Activated effector memory CD4-positive, alpha-beta T cell treated with Interleukin-2 at 50 U/mL for 16 hours (primary cell): ENCODE measurements around the gene ARSD.
"Not testable (repeated sequence)": the region's sequence is repeated elsewhere in the genome, so short reads cannot be mapped to it uniquely, and the experiment has no call there.

Experiments used
- DNase-seq: peaks from one replicate; pipeline ENCODE4 v3.0.0-alpha.2; 2020

Gene ARSD

GRCh38 chrX:2889706-2890490, 39.2 kb downstream of the ARSD start:
- DNase-seq = not testable (repeated sequence)

GRCh38 chrX:2889045-2889605, 40.0 kb downstream of the ARSD start:
- DNase-seq = no peak

- no peak for DNase-seq
Measured at GRCh38 chrX:2888309-2888708, 40.8 kb downstream of the ARSD start.

DNA sequence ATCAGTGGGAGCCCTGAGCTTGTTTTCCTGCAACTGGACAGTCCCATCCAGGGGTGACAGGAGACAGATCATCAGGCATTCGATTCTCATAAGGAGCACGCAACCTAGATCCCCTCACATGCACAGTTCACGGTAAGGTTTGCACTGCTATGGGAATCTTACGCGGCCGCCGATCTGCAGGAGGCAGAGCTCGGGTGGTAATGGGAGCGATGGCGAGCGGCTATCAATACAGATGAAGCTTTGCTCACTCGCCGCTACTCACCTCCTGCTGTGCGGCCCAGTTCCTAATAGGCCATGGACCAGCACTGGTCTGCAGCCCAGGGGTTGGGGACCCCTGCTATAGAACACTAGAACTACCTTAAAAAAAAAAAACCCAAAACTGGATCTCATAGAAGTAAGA, 45.4 kb downstream of the ARSD start:
- no peak for DNase-seq

- no peak for DNase-seq
Measured at GRCh38 chrX:2879670-2880069, 49.5 kb downstream of the ARSD start.

- no peak for DNase-seq
Measured at GRCh38 chrX:2878563-2878962, 50.6 kb downstream of the ARSD start.

- no peak for DNase-seq
Measured at GRCh38 chrX:2875798-2876399, 53.2 kb downstream of the ARSD start.

DNA sequence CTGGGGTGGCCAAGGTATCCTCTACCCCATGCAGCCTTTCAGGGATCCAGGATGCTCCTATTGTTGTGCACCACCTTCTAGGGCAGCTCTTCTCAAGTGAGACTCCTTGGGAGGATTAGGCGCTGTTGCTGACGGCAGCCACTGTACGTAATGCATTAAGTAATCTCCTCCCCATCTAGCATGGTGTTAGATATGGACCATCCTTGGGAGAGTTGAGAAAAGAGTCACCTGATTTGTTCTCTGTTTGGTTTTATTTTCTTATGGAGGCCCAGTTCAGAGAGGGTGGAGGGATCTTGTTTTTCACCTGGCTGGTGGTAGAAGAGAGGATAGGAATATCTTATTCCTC, 54.0 kb downstream of the ARSD start:
- DNase-seq = no peak

DNA sequence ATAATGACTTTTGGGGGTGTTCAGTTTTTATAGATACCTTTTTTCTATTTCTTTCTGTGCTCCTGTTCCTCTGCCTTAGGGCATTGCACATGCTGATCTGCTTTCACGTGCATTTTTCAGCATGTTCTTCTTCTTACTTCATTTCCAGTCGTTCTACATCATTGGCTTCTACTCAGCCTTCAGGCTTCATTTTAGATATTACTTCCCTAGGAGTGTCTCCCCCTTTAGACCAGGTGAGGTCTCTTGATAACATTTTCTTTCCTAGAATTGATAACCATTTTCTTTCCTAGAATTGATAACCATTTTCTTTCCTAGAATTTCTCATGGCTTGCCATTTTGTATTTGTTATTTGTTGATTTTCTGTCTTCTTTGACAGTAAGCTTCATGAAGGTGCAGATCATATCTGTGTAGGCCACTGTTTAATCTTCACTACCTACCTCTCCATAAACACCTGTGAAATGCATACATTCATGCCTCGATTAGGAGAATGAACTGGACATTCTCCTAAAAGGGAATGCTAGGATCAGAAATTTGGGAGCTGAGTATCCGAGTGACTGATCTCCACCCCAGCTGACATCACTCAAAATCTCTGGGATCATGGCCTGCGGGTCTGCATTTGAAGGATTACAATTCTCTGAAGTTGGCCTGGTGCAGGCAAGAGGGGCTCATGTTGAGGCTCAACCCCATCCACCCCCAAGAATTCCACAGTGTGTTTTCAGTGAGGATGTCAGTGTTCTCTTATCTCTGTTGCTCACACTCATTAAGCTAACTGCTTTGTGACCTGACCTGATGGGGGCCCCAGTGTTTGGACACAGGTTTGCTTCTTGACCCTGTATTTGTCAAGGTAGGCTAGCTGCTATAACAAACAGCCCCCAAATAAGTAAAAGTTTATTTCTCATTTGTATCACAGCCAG, 54.7 kb downstream of the ARSD start:
- no peak for DNase-seq

DNA sequence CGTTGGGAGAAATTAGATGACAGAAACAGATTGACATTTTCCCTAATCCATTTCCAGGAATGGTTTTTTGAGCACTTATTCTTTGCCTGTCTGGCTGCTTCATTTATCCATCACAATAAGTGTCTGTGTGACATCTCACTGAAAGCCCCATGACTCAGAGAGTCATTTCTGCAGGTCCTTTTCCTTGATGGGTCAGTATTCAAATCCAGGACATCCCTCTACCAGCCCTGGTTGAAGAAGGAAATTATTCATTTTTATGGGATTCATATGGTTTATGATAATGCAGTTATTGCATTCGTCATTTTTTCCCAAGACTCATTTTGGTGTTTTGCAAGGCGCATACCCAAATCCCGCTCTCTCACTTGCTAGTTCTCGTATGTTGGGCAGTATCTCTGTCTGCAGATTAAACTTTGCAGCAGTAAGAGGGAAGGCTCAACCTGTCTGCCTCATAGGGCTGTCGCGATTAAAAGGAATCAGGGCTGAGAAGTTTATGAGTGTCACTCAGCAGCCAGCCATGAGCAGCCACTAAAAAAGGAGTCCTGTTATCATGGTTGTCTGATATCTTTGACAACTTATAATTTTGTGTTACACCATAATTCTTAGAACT, 56.4 kb downstream of the ARSD start:
- DNase-seq = no peak

DNA sequence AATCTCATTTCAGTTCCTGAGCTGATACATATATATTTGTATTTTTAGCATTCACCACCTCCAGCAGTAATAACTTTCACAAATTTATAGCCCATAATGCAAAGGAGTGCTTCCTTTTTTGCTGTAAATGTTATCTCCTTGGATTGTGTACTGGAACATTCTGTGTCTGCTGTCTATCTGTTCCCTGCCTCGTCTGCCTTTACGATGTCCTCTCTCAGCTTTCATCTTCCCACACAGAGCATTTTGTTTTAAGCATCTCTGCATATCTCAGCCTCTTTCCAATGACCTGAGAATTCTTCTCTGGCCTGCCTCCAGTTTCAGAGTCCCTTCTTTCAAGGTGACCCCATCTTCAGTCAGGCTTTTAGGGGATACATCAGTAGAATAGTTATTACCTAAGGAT, 57.3 kb downstream of the ARSD start:
- DNase-seq = no peak

DNA sequence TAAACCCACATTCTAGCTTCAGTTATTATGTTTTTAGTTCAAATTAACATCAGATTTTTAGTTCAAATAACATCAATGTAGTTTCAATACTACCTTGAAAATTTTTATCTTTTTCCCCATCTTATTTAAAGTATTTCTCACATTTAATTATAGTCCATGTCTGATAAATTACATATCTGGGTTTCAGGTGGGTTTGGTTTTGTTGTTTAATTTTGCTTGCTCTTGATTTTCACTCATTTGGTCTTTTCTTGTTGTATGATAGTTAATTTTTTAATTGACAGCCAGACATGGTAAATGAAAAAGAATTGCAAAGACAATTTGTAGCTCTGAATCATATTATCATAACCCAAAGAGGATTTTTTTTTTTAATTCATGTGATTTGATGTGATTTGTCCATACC, 58.5 kb downstream of the ARSD start:
- no peak for DNase-seq

GRCh38 chrX:2867206-2867605, 61.9 kb downstream of the ARSD start:
- no peak for DNase-seq

- no peak for DNase-seq
Measured at GRCh38 chrX:2863646-2864045, 65.5 kb downstream of the ARSD start.

- DNase-seq = no peak
Measured at GRCh38 chrX:2862404-2862803, 66.7 kb downstream of the ARSD start.

- no peak for DNase-seq
Measured at GRCh38 chrX:2859197-2859797, 69.8 kb downstream of the ARSD start.

DNA sequence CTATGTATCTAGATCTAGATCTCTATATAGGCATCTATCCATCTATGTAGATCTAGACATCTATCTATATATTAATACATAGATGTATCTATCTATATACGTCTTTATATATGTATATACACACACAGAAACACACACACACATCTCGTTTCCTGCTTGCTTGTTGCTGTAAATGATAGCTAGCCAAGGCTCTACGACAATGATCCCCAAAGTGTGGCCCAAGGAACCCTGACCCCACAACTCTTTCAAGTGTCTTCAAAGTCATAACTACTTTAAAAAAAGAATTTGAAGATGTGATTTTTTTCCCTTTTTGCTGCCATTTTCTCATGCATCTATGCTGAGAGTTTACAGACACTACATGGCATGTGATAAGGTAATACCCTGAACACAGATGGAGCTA, 71.6 kb downstream of the ARSD start:
- DNase-seq = no peak

- DNase-seq = no peak
Measured at GRCh38 chrX:2855761-2856160, 73.4 kb downstream of the ARSD start.

DNA sequence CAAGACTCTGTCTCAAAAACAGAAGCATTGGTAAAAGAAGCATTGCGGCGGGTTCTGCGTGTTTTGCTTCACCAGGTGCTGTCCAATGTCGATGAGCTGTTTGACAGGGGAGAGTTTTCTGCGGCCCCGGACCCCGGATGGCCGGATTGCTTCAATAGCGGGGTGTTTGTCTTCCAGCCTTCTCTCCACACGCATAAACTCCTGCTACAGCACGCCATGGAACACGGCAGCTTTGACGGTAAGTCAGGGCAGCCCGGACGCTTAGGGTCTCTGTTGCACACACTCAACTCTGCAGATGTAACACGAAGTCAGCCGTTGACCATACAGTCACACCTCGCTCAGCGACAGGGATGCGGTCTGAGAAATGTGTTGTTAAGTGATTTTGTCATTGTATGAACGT, 74.2 kb downstream of the ARSD start:
- no peak for DNase-seq
